CD4-positive, alpha-beta memory T cell (primary cell): ENCODE results near the gene MAFB. TPM values are rescaled to one million over a fixed set of nuclear protein-coding genes. Genes with fewer than 3 reads are reported as not detected.

Experiments used
- CTCF ChIA-PET: fragments of 350-600 bp; sonication (Branson Sonifier 250); formaldehyde crosslinking; loops from one replicate; lab custom pipeline; 2021; ENCODE audit warnings: inconsistent platforms; ENCODE audit not compliant: partially characterized antibody; lab: Charles Lee
- POLR2A ChIA-PET: fragments of 350-600 bp; sonication (Branson Sonifier 250); formaldehyde crosslinking; loops from one replicate; lab custom pipeline; 2021; ENCODE audit not compliant: partially characterized antibody; lab: Charles Lee
- DNase-seq, 5 donors: peaks; one replicate each; pipeline versions ENCODE4 v3.0.0 to v3.0.0-alpha.2; 2020 to 2022; ENCODE audit warnings: mixed read lengths in 1 of 5
- H3K27ac ChIP-seq: one replicate; pipeline ENCODE4 v1.7.0; 2013; ENCODE audit warnings: low read depth, low read length
- H3K27me3 ChIP-seq: 2 replicates; pipeline ENCODE4 v1.7.0; 2013; ENCODE audit warnings: mild to moderate bottlenecking, low read length, moderate library complexity; ENCODE audit not compliant: insufficient read depth
- H3K36me3 ChIP-seq: 2 replicates; pipeline ENCODE4 v1.7.0; 2013; ENCODE audit warnings: mild to moderate bottlenecking, low read length, moderate library complexity; ENCODE audit not compliant: insufficient read depth
- H3K4me1 ChIP-seq: 2 replicates; pipeline ENCODE4 v1.7.0; 2013; ENCODE audit warnings: mild to moderate bottlenecking, low read length, moderate library complexity; ENCODE audit not compliant: insufficient read depth
- H3K4me3 ChIP-seq, 2 donors: one replicate each; pipeline ENCODE4 v1.7.0; 2013; ENCODE audit warnings: low read length in 2 of 2, mild to moderate bottlenecking in 1 of 2
- H3K9me3 ChIP-seq, 2 donors: one replicate each; pipeline ENCODE4 v1.7.0; 2013; ENCODE audit warnings: low read length in 2 of 2, control low read depth in 1 of 2; ENCODE audit not compliant: control insufficient read depth in 1 of 2
- H3K27ac Mint-ChIP-seq, 7 donors: one replicate each; pipeline ENCODE4 v1.8.0; 2020 to 2021; ENCODE audit warnings: mixed read lengths in 7 of 7, mild to moderate bottlenecking in 6 of 7, inconsistent platforms in 3 of 7, moderate library complexity in 3 of 7
- H3K27me3 Mint-ChIP-seq, 2 donors: one replicate each; pipeline ENCODE4 v1.8.0; 2020 to 2021; ENCODE audit warnings: mixed read lengths in 2 of 2
- H3K36me3 Mint-ChIP-seq, 2 donors: one replicate each; pipeline ENCODE4 v1.8.0; 2020 to 2021; ENCODE audit warnings: mixed read lengths in 2 of 2, inconsistent platforms in 1 of 2, mild to moderate bottlenecking in 1 of 2
- H3K4me1 Mint-ChIP-seq, 4 donors: one replicate each; pipeline ENCODE4 v1.8.0; 2020 to 2021; ENCODE audit warnings: mixed read lengths in 4 of 4, mild to moderate bottlenecking in 1 of 4
- H3K4me3 Mint-ChIP-seq, 8 donors: one replicate each; pipeline ENCODE4 v1.8.0; 2020 to 2021; ENCODE audit warnings: mixed read lengths in 8 of 8, mild to moderate bottlenecking in 7 of 8, moderate library complexity in 6 of 8, inconsistent platforms in 3 of 8
- H3K9me3 Mint-ChIP-seq, 8 donors: one replicate each; pipeline ENCODE4 v1.8.0; 2020 to 2021; ENCODE audit warnings: mixed read lengths in 8 of 8, mild to moderate bottlenecking in 5 of 8, inconsistent platforms in 3 of 8, moderate library complexity in 1 of 8
- intact Hi-C: fragments of 100-400 bp; cut with micrococcal nuclease; formaldehyde crosslinking; loops from one replicate; pipeline ENCODE4 v1.15.1; 2023
- polyA plus RNA-seq, 2 donors: library from polyadenylated mRNA; unstranded; fragments of 300-500 nt; fragmentation: Illumina TruSeq; gene quantifications; one replicate each; pipeline ENCODE4 v1.2.3, GENCODE V29; 2021
- total RNA-seq, 2 experiments: library from RNA; stranded (reverse); gene quantifications; one replicate each; pipeline ENCODE4 v1.2.3, GENCODE V29; 2021

MAFB gene
- total and polyA plus RNA-seq, 4 experiments from 2014 or later, result 0.07 to 2.6 (median 2.2) TPM; not detected in 1

GRCh38 chr20:40692240-40693011, 3.4 kb upstream of the MAFB start:
- CTCF ChIA-PET, result no interaction called here
- intact Hi-C loops, result no loop called here

GRCh38 chr20:40691566-40692239, 2.7 kb upstream of the MAFB start:
- no peaks in the 10 kb centered on the region for H3K36me3 Mint-ChIP-seq
- H3K27ac Mint-ChIP-seq, result peak overlapping the region in 1 of 7 donors; percentile 77
- H3K27me3 Mint-ChIP-seq, result peaks cover 48 to 51% of the 10 kb centered on the region in 2 donors
- intact Hi-C loops, result no loop called here
- ChIA-PET POLR2A (no interaction called here), CTCF (no interaction called here)
- Histone ChIP-seq H3K9me3 (no peaks in the 10 kb centered on the region), H3K27ac (no peak overlapping the region), H3K4me1 (peaks cover 11% of the 10 kb centered on the region), H3K36me3 (no peaks in the 10 kb centered on the region), H3K4me3 (no peak overlapping the region), H3K27me3 (peaks cover 18% of the 10 kb centered on the region)
- H3K9me3 Mint-ChIP-seq, result peaks cover 0 to 5% (median 0%) of the 10 kb centered on the region in 8 donors
- H3K4me1 Mint-ChIP-seq, result peaks cover 0 to 13% (median 9%) of the 10 kb centered on the region in 4 donors
- DNase-seq, result no peak
- peak overlapping the region in 2 of 8 donors; percentile 1 to 43 for H3K4me3 Mint-ChIP-seq

More at GRCh38 chr20:40692240-40693011, 3.4 kb upstream of the MAFB start:
- H3K27ac ChIP-seq, result no peak overlapping the region
- DNase-seq, result no peak
- H3K4me3 Mint-ChIP-seq, result peak overlapping the region in 2 of 8 donors; percentile 1 to 15
- H3K9me3 Mint-ChIP-seq, result peaks cover 0 to 5% (median 0%) of the 10 kb centered on the region in 8 donors
- H3K4me1 Mint-ChIP-seq, result peaks cover 0 to 13% (median 9%) of the 10 kb centered on the region in 4 donors
- peaks cover 42 to 48% of the 10 kb centered on the region in 2 donors for H3K27me3 Mint-ChIP-seq
- no peak overlapping the region for H3K4me3 ChIP-seq
- H3K27me3 ChIP-seq, result peaks cover 18% of the 10 kb centered on the region
- H3K9me3 ChIP-seq, result no peaks in the 10 kb centered on the region
- peaks cover 11% of the 10 kb centered on the region for H3K4me1 ChIP-seq
- no peaks in the 10 kb centered on the region for H3K36me3 Mint-ChIP-seq
- H3K27ac Mint-ChIP-seq, result peak overlapping the region in 2 of 7 donors; percentile 23 to 77
- no peaks in the 10 kb centered on the region for H3K36me3 ChIP-seq
- POLR2A ChIA-PET, result no interaction called here

GRCh38 chr20:40690836-40691565, 2.0 kb upstream of the MAFB start:
- peaks cover 18% of the 10 kb centered on the region for H3K27me3 ChIP-seq
- CTCF ChIA-PET, result interaction anchor here (1.0 kb wide), 1 partner anchor 1641 kb away, joined by 3 read pairs; no protein-coding TSS in a partner anchor
- H3K4me1 Mint-ChIP-seq, result peaks cover 0 to 13% (median 9%) of the 10 kb centered on the region in 4 donors
- H3K4me3 ChIP-seq, result no peak overlapping the region
- no peak overlapping the region for H3K27ac Mint-ChIP-seq
- POLR2A ChIA-PET, result no interaction called here
- intact Hi-C loops, result no loop called here
- no peaks in the 10 kb centered on the region for H3K36me3 ChIP-seq
- peaks cover 11% of the 10 kb centered on the region for H3K4me1 ChIP-seq
- no peak overlapping the region for H3K27ac ChIP-seq
- peak overlapping the region in 5 of 8 donors; percentile 29 to 61 (median 43) for H3K4me3 Mint-ChIP-seq
- H3K27me3 Mint-ChIP-seq, result peaks cover 53 to 58% of the 10 kb centered on the region in 2 donors
- peaks cover 0 to 5% (median 0%) of the 10 kb centered on the region in 8 donors for H3K9me3 Mint-ChIP-seq
- DNase-seq, result no peak
- H3K9me3 ChIP-seq, result no peaks in the 10 kb centered on the region
- no peaks in the 10 kb centered on the region for H3K36me3 Mint-ChIP-seq

- Histone ChIP-seq H3K9me3 (no peaks in the 10 kb centered on the region), H3K27me3 (peaks cover 18% of the 10 kb centered on the region), H3K36me3 (no peaks in the 10 kb centered on the region), H3K4me3 (peak overlapping the region in 1 of 2 donors; percentile 31), H3K27ac (no peak overlapping the region), H3K4me1 (peaks cover 11% of the 10 kb centered on the region)
- H3K27ac Mint-ChIP-seq, result no peak overlapping the region
- intact Hi-C loops, result no loop called here
- peaks cover 49 to 58% of the 10 kb centered on the region in 2 donors for H3K27me3 Mint-ChIP-seq
- peak in 4 of 5 donors; percentile 32 to 43 (median 37) for DNase-seq
- H3K4me1 Mint-ChIP-seq, result peaks cover 0 to 13% (median 9%) of the 10 kb centered on the region in 4 donors
- no peaks in the 10 kb centered on the region for H3K36me3 Mint-ChIP-seq
- CTCF ChIA-PET, result interaction anchor here (1.0 kb wide), 1 partner anchor 1640 kb away, joined by 3 read pairs; no protein-coding TSS in a partner anchor
- POLR2A ChIA-PET, result no interaction called here
- peaks cover 0 to 5% (median 0%) of the 10 kb centered on the region in 8 donors for H3K9me3 Mint-ChIP-seq
- peak overlapping the region; percentile 64 to 86 (median 76) for H3K4me3 Mint-ChIP-seq
These were observed 1.2 kb upstream of the MAFB start for GRCh38 chr20:40689943-40690835.

- no peak overlapping the region for H3K27ac Mint-ChIP-seq
These were observed 622 bp downstream of the MAFB start for GRCh38 chr20:40688129-40689099.

More at GRCh38 chr20:40688129-40689099, 622 bp downstream of the MAFB start:
- intact Hi-C loops, result no loop called here
- POLR2A ChIA-PET, result no interaction called here
- Histone ChIP-seq H3K9me3 (no peaks in the 10 kb centered on the region), H3K27ac (no peak overlapping the region), H3K4me1 (peaks cover 11% of the 10 kb centered on the region), H3K36me3 (no peaks in the 10 kb centered on the region), H3K27me3 (peaks cover 26% of the 10 kb centered on the region), H3K4me3 (no peak overlapping the region)
- peak overlapping the region in 7 of 8 donors; percentile 13 to 62 (median 39) for H3K4me3 Mint-ChIP-seq
- peaks cover 0 to 5% (median 0%) of the 10 kb centered on the region in 8 donors for H3K9me3 Mint-ChIP-seq
- H3K27me3 Mint-ChIP-seq, result peaks cover 46 to 61% of the 10 kb centered on the region in 2 donors
- DNase-seq, result no peak
- no peaks in the 10 kb centered on the region for H3K36me3 Mint-ChIP-seq
- peaks cover 0 to 21% (median 11%) of the 10 kb centered on the region in 4 donors for H3K4me1 Mint-ChIP-seq
- CTCF ChIA-PET, result interaction anchor here (1.6 kb wide), 1 partner anchor 10 kb away, joined by 5 read pairs; no protein-coding TSS in a partner anchor
